IPS DF 4.7 (cell line): ENCODE measurements around the gene REG3G.
A peak's percentile ranks its signal among the peaks of the same experiment; 100 is the strongest.
"Not testable (repeated sequence)": the region's sequence is repeated elsewhere in the genome, so short reads cannot be mapped to it uniquely, and the experiment has no call there.

Experiments
- DNase-seq: peaks from one replicate; pipeline ENCODE4 v3.0.0-alpha.2; 2013; ENCODE audit warnings: low spot score; ENCODE audit errors: extremely low read depth

The REG3G gene

GRCh38 chr2:79016342-79016741, 9.2 kb upstream of the REG3G start:
- DNase-seq: no peak

GRCh38 chr2:79026061-79026460, 559 bp downstream of the REG3G start:
- DNase-seq: no peak

GRCh38 chr2:79039944-79040343, 14.4 kb downstream of the REG3G start:
- no peak for DNase-seq

- peak; percentile 16 for DNase-seq
Observed at GRCh38 chr2:79041032-79041448, 15.5 kb downstream of the REG3G start.

GRCh38 chr2:79053486-79053885, 28.0 kb downstream of the REG3G start:
- not testable (repeated sequence) for DNase-seq

GRCh38 chr2:79054769-79055168, 29.3 kb downstream of the REG3G start:
- DNase-seq: not testable (repeated sequence)

- DNase-seq: no peak
Observed at GRCh38 chr2:79065201-79065600, 39.7 kb downstream of the REG3G start.

GRCh38 chr2:79071078-79071477, 45.6 kb downstream of the REG3G start:
- no peak for DNase-seq
